Endothelial cell of umbilical vein (primary cell): ENCODE data around the gene LMTK3. TPM values are rescaled to one million over a fixed set of nuclear protein-coding genes. Genes with fewer than 3 reads are reported as not detected.

Source experiments
- BruUV-seq: library from RNA; stranded (reverse); fragments of 400-500 nt; replicated peaks from 2 replicates; lab custom pipeline; 2021; lab: Mats Ljungman, UMichigan
- CTCF ChIA-PET: fragments of 300-600, 350-600 bp; sonication (Branson Sonifier 250); formaldehyde crosslinking; loops from one replicate; lab custom pipeline; 2021; ENCODE audit warnings: antibody characterized with exemption, inconsistent platforms; lab: Charles Lee
- POLR2A ChIA-PET: fragments of 300-600, 350-600 bp; sonication (Branson Sonifier 250); formaldehyde crosslinking; loops from one replicate; lab custom pipeline; 2021; ENCODE audit warnings: antibody characterized with exemption, inconsistent platforms; lab: Charles Lee
- DNase-seq: peaks from one replicate; pipeline ENCODE4 v3.0.0-alpha.2; 2011; ENCODE audit warnings: low read depth, low spot score
- FAIRE-seq: peaks from 2 replicates; lab custom pipeline; 2011; peaks lifted over from hg19 to GRCh38; lab: Jason Lieb, UNC
- H2AFZ ChIP-seq: 2 replicates; pipeline ENCODE4 v1.6.0; 2012; ENCODE audit warnings: low read depth, low read length, control low read depth, inconsistent platforms
- H3K27ac ChIP-seq: 2 replicates; pipeline ENCODE4 v1.5.1; 2011; ENCODE audit warnings: low read depth, mild to moderate bottlenecking, control low read depth, low read length, moderate library complexity; ENCODE audit not compliant: insufficient read depth
- H3K27me3 ChIP-seq, 2 experiments: 2 replicates each; pipeline versions ENCODE4 v1.6.0 to v1.6.1; 2011; ENCODE audit warnings: low read length in 2 of 2, mixed read lengths in 1 of 2; ENCODE audit not compliant: control insufficient read depth in 2 of 2, insufficient read depth in 2 of 2
- H3K36me3 ChIP-seq, 2 experiments: 2 replicates in 1 of 2; 3 replicates in 1 of 2; pipeline ENCODE4 v1.5.1; 2011; ENCODE audit warnings: low read length in 2 of 2, mild to moderate bottlenecking in 1 of 2, moderate library complexity in 1 of 2; ENCODE audit not compliant: control insufficient read depth in 2 of 2, insufficient read depth in 2 of 2; ENCODE audit errors: extremely low read depth in 1 of 2
- H3K4me1 ChIP-seq: 3 replicates; pipeline ENCODE4 v1.5.1; 2011; ENCODE audit warnings: mild to moderate bottlenecking, low read length; ENCODE audit not compliant: control insufficient read depth, insufficient read depth; ENCODE audit errors: extremely low read depth
- H3K4me2 ChIP-seq: 2 replicates; pipeline ENCODE4 v1.6.1; 2011; ENCODE audit warnings: low read length, control low read depth, mixed read lengths; ENCODE audit not compliant: insufficient read depth
- H3K4me3 ChIP-seq, 3 experiments: fragments of 200-600 bp in 1 of 3; sonication (generic), shearing (Covaris generic) in 1 of 3; replicated peaks in 1 of 3; 2 replicates each; pipeline ENCODE4 v1.5.1; 2011 to 2016; ENCODE audit warnings: control low read depth in 3 of 3, low read length in 3 of 3, mild to moderate bottlenecking in 2 of 3, inconsistent platforms in 1 of 3, low read depth in 1 of 3, moderate library complexity in 1 of 3; ENCODE audit not compliant: insufficient read depth in 1 of 3
- H3K79me2 ChIP-seq: 2 replicates; pipeline ENCODE4 v1.6.0; 2012; ENCODE audit warnings: low read length, inconsistent platforms; ENCODE audit not compliant: control insufficient read depth, insufficient read depth
- H3K9ac ChIP-seq: replicated peaks from 2 replicates; pipeline ENCODE3; 2011; ENCODE audit warnings: low read length, control low read depth; ENCODE audit not compliant: insufficient read depth; ENCODE audit errors: extremely low read depth
- H3K9me1 ChIP-seq: replicated peaks from 3 replicates; pipeline ENCODE4 v1.6.0; 2011; ENCODE audit warnings: mild to moderate bottlenecking, low read length; ENCODE audit not compliant: control insufficient read depth, insufficient read depth; ENCODE audit errors: extremely low read depth
- H3K9me3 ChIP-seq: replicated peaks from 2 replicates; pipeline ENCODE4 v1.5.1; 2012; ENCODE audit warnings: low read length, inconsistent platforms; ENCODE audit not compliant: control insufficient read depth, insufficient read depth
- H4K20me1 ChIP-seq: replicated peaks from 2 replicates; pipeline ENCODE3; 2011; ENCODE audit warnings: mild to moderate bottlenecking, low read length; ENCODE audit not compliant: control insufficient read depth, insufficient read depth; ENCODE audit errors: extremely low read depth
- CTCF ChIP-seq, 2 donors: IDR thresholded peaks; 1 replicate in 1 of 2; 2 replicates in 1 of 2; pipeline ENCODE4 v1.5.1; 2011; ENCODE audit warnings: low read length in 2 of 2, mild to moderate bottlenecking in 2 of 2, moderate library complexity in 2 of 2, control low read depth in 1 of 2, inconsistent platforms in 1 of 2, low read depth in 1 of 2; ENCODE audit not compliant: insufficient read depth in 1 of 2; ENCODE audit errors: extremely low read depth in 1 of 2
- EZH2 ChIP-seq: IDR thresholded peaks from 2 replicates; pipeline ENCODE4 v1.6.1; 2012; ENCODE audit warnings: borderline replicate concordance, low read depth, mild to moderate bottlenecking, moderate library complexity, low read length, inconsistent platforms; ENCODE audit not compliant: severe bottlenecking
- FOS ChIP-seq: IDR thresholded peaks from 2 replicates; pipeline ENCODE4 v1.6.1; 2011; ENCODE audit warnings: mild to moderate bottlenecking, low read length, moderate library complexity, borderline replicate concordance; ENCODE audit not compliant: insufficient read depth
- GATA2 ChIP-seq: IDR thresholded peaks from 2 replicates; pipeline ENCODE4 v1.7.0; 2011; ENCODE audit warnings: low read depth, mild to moderate bottlenecking, moderate library complexity, mixed read lengths, low read length; ENCODE audit not compliant: insufficient read length, insufficient read depth
- MAX ChIP-seq: IDR thresholded peaks from 2 replicates; pipeline ENCODE4 v1.6.1; 2011; ENCODE audit not compliant: insufficient read depth, insufficient read length
- MYC ChIP-seq: IDR thresholded peaks from one replicate; pipeline ENCODE4 v1.6.1; 2011; ENCODE audit warnings: mild to moderate bottlenecking, low read depth, low read length
- POLR2A ChIP-seq: IDR thresholded peaks from 2 replicates; pipeline ENCODE4 v1.6.1; 2012; ENCODE audit warnings: low read depth, mild to moderate bottlenecking, control low read depth, low read length
- POLR2AphosphoS5 ChIP-seq: IDR thresholded peaks from 2 replicates; pipeline ENCODE4 v1.6.1; 2012; ENCODE audit warnings: low read depth, mild to moderate bottlenecking, control low read depth, low read length, moderate library complexity; ENCODE audit not compliant: insufficient read depth
- dilution Hi-C: fragments of 300-500 bp; cut with MboI; formaldehyde crosslinking; loops from one replicate; pipeline ENCODE4 v1.15.0; 2019; ENCODE audit warnings: low sequenced_read_pairs; ENCODE audit not compliant: extremely low pct_ligation_motif_present
- intact Hi-C: fragments of 100-400 bp; cut with micrococcal nuclease; formaldehyde crosslinking; loops from one replicate; pipeline ENCODE4 v1.10.0; 2022
- polyA plus RNA-seq, 4 experiments: library from polyadenylated mRNA; depleted of rRNA in 3 of 4; stranded (reverse) in 3 of 4; unstranded in 1 of 4; fragments of >200 nt; gene quantifications; 2 replicates each; pipeline versions ENCODE4 v1.2.1 to v1.2.3, GENCODE V29; 2011 to 2012; ENCODE audit warnings: missing spikeins in 1 of 4
- total RNA-seq: library from RNA; stranded (reverse); gene quantifications from 2 replicates; pipeline ENCODE4 v1.2.3, GENCODE V29; 2021

The LMTK3 gene
- total and polyA plus RNA-seq, 2 donors (not counting 3 experiments of a cell fraction or from before 2014, with no cell fraction given), result 0.11 to 0.14 TPM

GRCh38 chr19:48469934-48470680 is 41.5 kb downstream of the LMTK3 start:
- Histone ChIP-seq H3K27me3 (no peaks in the 10 kb centered on the region), H2AFZ (no peak overlapping the region), H3K9me1 (no peaks in the 10 kb centered on the region), H3K9ac (peak overlapping the region; percentile 98), H3K4me1 (peaks cover 8% of the 10 kb centered on the region), H3K36me3 (peaks cover 17 to 41% of the 10 kb centered on the region in 2 experiments), H3K4me2 (peak overlapping the region; percentile 86), H3K4me3 (peak overlapping the region; percentile 74 to 85 (median 85)), H3K27ac (peak overlapping the region; percentile 38), H3K79me2 (peaks cover 22% of the 10 kb centered on the region), H3K9me3 (no peaks in the 10 kb centered on the region), H4K20me1 (no peaks in the 10 kb centered on the region)
- no peak for TF ChIP-seq FOS
- no peak for TF ChIP-seq POLR2A
- TF ChIP-seq MYC, result no peak
- dilution Hi-C loops (no loop called here), intact Hi-C loops (loop anchor here (2.0 kb wide), 4 partner anchors 23 to 149 kb away; partner anchors contain the start of genes GRWD1 and KDELR1)
- DNase-seq, result no peak
- ChIA-PET POLR2A (interaction anchor here (0.7 to 1.2 kb wide), 5 partner anchors 9 to 87 kb away, joined by 3 to 5 read pairs (median 3); no protein-coding TSS in a partner anchor), CTCF (interaction anchor here (0.7 to 1.4 kb wide), 5 partner anchors 9 to 119 kb away, joined by 3 to 9 read pairs (median 4); no protein-coding TSS in a partner anchor)
- FAIRE-seq, result no peak
- BruUV-seq, result TSS peak; percentile 46

- H2AFZ ChIP-seq, result peak within 1 kb of the TSS; percentile 64
- DNase-seq, result peak; percentile 79
- peaks cover 22% of the 10 kb centered on the region for H3K79me2 ChIP-seq
- no peaks in the 10 kb centered on the region for H3K9me1 ChIP-seq
- ChIA-PET CTCF (interaction anchor here (0.7 to 1.4 kb wide), 5 partner anchors 10 to 120 kb away, joined by 3 to 9 read pairs (median 4); no protein-coding TSS in a partner anchor), POLR2A (interaction anchor here (0.7 to 1.0 kb wide), 4 partner anchors 12 to 87 kb away, joined by 3 to 5 read pairs (median 3); no protein-coding TSS in a partner anchor)
- H3K4me2 ChIP-seq, result peak within 1 kb of the TSS; percentile 86
- H4K20me1 ChIP-seq, result no peaks in the 10 kb centered on the region
- TF ChIP-seq GATA2, result no peak
- peak; percentile 99 for TF ChIP-seq POLR2A
- no peak for TF ChIP-seq CTCF (IDR thresholded peaks at IDR 0.05; ENCODE audit: extremely low read depth in 1 of 2, insufficient read depth in 1 of 2, low read depth in 1 of 2, low read length in 2 of 2)
- peak; percentile 96 for TF ChIP-seq POLR2AphosphoS5
- no peak for TF ChIP-seq MAX
- no peak for TF ChIP-seq MYC
- no peak for TF ChIP-seq EZH2
- BruUV-seq, result TSS peak; percentile 98
- intact Hi-C loops, result loop anchor here (2.0 kb wide), 4 partner anchors 23 to 149 kb away; partner anchors contain the start of genes GRWD1 and KDELR1
- H3K4me3 ChIP-seq, result peak within 1 kb of the TSS; percentile 74 to 85 (median 85)
- peak within 1 kb of the TSS; percentile 98 for H3K9ac ChIP-seq
- H3K27ac ChIP-seq, result peak within 1 kb of the TSS; percentile 94
- H3K36me3 ChIP-seq, result peaks cover 11 to 35% of the 10 kb centered on the region in 2 experiments
- H3K4me1 ChIP-seq, result peaks cover 8% of the 10 kb centered on the region
- no peaks in the 10 kb centered on the region for H3K27me3 ChIP-seq
- dilution Hi-C loops, result no loop called here
- no peaks in the 10 kb centered on the region for H3K9me3 ChIP-seq
- FAIRE-seq, result no peak
These were observed 42.2 kb downstream of the LMTK3 start, which contains the start of gene CYTH2 for GRCh38 chr19:48469289-48469881. Gene CYTH2, plus strand, starts transcription at chr19:48469369. Its CDS starts 139 bp downstream, at chr19:48469508.
